NCI-H187 treated with DMSO at 0.1 percent for 48 hours (cell line): ENCODE measurements around the gene B4GALT2.

Experiments
- DNase-seq: peaks from one replicate; lab custom pipeline; 2025; lab: John Stamatoyannopoulos, UW

B4GALT2 gene

DNA sequence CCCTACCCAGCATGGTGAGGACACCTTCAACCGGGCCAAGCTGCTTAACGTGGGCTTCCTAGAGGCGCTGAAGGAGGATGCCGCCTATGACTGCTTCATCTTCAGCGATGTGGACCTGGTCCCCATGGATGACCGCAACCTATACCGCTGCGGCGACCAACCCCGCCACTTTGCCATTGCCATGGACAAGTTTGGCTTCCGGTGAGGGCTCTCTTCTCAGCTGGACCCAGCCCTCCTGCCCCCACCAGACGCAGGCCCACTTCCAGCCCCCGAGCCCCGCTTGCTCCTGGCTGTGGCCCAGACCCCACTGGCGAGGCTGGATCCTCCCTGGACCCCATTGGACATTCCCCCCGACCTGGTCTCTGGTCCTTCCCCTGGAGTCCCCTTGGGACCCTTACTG is 5.8 kb downstream of the B4GALT2 start:
- no peak for DNase-seq

DNA sequence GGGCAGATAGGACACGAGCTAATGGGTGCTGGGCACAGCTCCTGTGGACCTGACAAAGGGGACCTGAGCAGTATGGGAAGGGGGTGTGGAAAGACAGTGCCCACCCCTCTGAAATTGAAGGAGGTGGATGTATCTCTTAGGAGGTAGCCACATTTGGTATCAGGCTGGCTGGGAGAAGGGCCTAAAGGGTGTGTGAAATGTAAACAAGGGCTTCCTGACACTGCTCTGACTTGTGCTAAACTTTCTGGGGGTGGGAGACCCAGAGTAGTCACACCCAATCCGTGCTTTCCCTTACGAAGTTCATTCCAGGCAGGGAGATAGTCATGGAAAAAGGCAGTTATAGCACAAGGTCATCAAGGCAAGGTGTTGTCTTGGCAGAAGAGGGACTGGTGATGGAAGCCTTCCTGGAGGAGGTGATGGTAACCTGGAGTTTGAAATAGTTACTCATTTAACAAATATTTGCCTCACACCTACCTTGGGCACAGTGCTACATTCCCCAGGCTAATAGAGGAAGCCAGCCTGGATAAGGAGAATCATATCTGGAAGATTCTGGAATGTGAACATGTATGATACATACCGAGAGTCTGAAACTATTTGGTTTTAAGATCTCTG is 7.1 kb downstream of the B4GALT2 start:
- DNase-seq: no peak

DNA sequence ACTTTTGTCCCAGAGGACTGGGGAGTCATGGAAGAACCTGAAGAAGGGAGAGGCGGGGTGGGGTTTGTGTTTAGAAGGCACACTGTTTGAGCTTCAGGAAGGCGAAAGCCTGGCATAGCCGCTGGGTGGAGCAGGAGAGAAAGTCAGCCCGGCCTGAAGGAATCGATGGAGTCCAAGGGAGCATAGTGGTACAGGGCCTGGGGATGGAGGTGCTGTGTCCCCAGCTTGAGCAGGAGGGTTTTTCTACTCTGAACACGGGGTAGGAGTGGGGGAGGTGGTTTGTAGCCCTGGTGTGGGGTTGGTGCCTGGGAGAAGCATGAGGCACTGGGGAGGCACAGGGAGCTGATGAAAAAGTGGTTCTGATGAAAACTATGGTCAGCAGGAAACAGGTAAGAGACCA is 7.7 kb downstream of the B4GALT2 start:
- no peak for DNase-seq

DNA sequence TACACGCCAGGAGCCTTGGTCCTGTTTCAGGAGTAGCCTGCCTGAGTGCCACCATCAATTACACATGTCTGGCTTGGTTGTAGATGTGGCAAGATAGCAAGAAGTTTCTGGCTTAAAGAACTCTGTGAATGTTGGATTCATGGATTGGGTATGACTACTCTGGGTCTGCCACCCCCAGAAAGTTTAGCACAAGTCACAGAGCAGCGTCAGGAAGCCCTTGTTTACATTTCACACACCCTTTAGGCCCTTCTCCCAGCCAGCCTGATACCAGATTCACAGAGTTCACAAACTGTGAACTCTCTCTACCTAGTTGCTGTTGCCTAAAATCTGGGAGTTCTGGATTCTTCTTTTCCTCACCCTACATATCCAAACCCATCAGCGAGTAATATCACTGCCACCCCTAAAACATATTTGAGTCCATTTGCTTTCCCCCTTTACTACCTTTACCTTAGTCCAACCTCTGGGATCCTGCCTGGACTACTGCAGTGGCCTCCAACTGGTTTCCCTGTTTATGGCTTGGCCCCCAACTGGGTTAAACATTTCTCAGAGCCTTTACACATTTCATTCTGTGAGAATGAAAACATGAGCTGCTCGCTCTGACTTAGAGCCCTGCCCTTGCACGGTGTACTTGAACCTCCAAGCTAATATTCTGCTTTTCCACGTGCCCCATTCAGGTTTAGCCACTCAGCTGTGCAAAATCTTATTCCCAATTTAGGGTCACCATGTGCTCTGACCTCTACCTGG is 8.3 kb downstream of the B4GALT2 start:
- DNase-seq: no peak

DNA sequence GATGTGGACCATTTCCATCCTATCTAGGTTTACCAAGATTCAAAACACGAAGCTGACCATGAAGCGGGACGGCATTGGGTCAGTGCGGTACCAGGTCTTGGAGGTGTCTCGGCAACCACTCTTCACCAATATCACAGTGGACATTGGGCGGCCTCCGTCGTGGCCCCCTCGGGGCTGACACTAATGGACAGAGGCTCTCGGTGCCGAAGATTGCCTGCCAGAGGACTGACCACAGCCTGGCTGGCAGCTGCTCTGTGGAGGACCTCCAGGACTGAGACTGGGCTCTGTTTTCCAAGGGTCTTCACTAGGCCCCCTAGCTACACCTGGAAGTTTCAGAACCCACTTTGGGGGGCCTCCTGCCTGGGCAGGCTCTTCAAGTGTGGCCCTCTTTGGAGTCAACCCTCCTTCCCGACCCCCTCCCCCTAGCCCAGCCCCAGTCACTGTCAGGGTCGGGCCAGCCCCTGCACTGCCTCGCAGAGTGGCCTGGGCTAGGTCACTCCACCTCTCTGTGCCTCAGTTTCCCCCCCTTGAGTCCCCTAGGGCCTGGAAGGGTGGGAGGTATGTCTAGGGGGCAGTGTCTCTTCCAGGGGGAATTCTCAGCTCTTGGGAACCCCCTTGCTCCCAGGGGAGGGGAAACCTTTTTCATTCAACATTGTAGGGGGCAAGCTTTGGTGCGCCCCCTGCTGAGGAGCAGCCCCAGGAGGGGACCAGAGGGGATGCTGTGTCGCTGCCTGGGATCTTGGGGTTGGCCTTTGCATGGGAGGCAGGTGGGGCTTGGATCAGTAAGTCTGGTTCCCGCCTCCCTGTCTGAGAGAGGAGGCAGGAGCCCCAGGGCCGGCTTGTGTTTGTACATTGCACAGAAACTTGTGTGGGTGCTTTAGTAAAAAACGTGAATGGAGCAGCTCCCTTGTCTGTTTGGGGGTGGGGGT is 11.5 kb downstream of the B4GALT2 start:
- no peak for DNase-seq

DNA sequence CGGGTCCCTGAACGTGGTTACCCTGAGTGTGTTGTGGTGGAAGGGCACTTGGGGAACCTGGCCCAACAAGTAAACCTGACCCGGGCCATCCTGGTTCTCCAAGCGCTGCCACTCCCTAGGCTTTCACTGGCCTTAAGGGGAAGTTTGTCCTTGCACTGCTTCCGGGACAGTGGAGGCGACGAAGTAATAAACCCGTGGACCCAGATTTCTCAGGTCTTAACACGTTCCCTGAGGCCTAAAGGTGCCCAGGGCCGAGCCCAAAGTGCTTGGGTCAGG is 12.1 kb downstream of the B4GALT2 start:
- no peak for DNase-seq

DNA sequence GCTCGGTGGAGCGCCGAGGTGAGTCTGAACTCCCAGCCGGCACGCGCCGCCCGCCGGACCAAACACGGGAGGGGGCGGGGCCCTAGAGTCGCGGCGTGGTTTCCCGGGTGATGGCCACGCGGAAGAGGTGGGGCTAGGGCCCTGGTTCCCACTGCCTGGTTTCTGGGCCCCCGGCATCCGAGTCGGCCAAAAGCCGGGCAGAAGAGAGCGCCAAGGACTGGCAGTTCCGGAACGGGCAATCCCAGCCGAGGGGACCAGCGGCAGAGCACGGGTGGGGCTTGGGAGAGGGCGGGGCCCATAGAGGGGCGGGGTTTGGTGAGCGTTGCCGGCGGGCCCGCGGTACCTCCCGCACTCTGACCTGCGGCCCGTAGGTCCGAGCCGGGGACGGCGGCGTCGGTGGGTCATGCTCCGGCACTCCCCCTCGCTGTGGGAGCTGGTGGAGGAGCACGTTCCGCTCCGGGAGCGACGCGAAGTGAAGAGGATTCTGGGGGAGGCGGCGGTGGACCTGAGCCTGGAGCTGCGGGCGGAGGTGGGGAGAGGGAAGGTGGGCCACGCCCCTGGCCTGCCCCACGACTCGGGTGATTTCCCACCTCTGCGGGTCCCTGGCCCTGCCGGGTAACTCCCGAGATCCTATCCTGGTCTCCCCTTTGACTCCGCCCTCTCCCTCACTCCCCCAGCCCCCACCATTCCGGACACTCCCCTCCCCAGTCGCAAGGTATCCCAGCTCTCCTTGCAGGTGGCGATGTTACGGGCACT is 12.6 kb downstream of the B4GALT2 start, which contains the start of gene CCDC24:
Gene CCDC24, plus strand, starts transcription at position 124 of the 756 bp plus-strand sequence. Its CDS starts 280 bp downstream, at position 404.
- DNase-seq: no peak

DNA sequence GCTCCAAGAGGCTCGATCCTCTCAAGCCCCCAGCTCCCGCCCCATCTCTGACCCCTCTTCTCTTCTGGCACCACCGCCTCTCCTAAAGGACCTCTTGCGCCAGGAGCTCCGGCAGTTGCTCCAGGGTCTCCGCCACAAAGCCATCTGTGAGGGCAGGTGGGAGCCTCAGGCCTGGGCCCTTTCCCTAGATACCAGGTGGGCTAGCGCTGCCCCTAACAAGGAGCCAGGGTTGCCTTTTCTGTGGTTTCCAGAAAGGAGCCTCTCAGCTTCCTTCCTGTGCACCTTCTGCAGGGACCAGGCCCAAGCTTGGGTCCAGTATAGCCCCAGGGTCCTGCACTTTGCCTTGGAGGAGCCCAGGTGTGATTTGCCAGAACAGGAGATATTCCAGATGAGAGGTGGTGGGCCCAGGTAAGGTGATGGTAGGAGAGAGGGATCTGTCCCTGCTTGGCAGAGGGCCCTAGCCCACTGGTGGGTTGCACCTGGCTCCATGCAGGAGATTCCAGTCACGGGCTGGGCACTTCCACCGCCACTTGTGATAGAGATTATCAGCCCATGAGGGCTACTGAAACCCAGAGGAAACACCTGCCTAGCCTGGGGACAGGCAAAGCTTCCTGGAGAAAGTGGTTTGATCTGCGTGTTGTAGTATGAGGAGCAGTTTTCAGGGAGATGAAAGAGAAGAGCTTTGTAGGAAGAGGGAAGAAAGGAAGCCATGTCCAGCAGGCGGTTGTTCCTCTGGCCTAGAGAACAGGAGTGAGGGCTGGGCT is 13.4 kb downstream of the B4GALT2 start:
- no peak for DNase-seq

DNA sequence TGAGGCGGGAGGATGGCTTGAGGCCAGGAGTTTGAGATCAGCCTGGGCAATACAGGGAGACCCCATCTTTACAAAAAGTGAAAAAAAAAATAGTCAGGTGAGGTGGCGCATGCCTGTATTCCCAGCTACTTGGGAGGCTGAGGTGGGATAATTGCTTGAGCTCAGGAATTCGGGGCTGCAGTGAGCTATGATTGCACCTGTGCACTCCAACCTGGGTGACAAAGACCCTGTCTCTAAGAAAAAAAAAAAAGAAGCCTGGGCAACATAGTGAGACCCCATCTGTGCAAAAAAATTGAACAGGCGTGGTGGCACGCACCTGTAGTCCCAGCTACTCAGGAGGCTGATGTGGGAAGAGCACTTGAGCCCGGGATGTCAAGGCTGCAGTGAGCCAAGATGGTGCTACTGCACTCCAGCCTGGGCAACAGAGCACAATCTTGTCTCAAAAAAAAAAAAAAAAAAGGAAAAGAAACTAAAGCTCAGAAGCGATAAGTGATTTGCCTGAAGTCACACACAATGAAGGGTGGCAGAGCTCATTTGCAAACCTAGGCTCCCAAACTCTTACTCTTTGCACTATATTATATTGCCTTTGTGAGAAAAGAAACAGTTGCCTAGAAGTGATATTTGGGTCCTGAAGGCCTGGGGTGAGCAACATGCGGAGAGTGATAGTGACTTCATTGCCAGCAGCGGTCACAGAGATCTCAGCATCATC is 14.3 kb downstream of the B4GALT2 start:
- DNase-seq: no peak

DNA sequence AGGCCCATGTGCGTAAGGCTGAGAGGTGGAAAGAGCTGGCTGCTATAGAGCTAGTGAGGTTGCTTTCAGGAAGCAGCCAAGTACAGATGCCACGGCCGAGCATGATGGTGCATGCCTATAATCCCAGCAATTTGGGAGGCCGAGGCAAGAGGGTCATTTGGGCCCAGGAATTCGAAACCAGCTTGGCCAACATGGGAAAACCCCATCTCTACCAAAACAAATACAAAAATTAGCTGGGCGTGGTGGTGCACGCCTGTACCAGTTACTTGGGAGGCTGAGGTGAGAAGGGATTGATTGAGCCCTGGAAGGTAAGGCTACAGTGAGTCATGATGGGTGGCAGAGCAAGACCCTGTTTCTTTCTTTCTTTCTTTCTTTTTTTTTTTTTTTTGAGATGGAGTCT is 15.1 kb downstream of the B4GALT2 start:
- DNase-seq: no peak

DNA sequence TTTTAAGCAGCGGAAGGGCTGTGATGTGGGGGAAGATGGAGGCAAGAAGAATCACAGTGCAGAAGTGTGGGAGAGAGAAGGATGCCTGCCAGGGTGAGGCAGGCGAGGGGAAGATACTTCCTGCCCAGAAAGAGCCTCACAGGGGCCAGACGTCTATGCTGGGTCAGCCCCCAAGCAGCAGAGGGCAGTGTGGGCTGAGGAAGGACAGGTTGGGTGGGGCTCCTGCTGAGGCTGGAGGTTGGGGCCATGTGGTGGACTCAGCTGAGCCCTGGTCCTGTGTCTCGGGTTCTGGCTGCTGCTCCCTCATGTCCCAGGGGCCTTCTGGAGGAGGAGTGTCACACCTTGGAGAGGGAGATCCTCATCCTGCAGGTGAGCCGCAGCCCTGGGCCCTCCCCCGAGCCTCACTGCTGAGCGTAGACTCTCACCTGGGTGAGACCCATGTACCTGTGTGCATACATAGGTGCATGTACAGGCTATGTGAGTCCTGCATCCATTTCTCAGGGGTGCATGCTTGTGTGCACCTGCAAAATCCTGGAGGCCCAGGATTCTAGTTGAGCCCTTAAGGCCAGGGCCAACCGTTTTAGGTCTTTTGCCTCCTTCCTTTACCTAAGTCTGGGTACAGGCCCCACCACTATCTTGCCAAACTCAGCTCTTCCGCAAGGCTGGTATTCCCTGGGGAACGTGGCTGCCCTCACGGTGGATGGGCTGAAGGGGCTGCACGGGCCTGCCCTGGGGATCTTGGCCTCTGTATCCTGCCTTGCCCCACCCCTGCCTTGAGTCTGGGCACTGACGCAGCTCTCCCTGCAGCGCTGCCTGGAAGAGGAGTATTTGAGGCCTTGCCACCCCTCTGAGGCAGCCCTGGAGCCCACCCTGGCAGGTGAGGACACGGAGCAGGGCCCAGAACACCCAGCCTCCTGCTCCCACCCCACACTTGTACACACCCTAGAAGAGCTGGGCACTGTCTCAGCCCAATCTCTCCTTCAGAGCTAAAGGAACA is 16.1 kb downstream of the B4GALT2 start:
- no peak for DNase-seq

DNA sequence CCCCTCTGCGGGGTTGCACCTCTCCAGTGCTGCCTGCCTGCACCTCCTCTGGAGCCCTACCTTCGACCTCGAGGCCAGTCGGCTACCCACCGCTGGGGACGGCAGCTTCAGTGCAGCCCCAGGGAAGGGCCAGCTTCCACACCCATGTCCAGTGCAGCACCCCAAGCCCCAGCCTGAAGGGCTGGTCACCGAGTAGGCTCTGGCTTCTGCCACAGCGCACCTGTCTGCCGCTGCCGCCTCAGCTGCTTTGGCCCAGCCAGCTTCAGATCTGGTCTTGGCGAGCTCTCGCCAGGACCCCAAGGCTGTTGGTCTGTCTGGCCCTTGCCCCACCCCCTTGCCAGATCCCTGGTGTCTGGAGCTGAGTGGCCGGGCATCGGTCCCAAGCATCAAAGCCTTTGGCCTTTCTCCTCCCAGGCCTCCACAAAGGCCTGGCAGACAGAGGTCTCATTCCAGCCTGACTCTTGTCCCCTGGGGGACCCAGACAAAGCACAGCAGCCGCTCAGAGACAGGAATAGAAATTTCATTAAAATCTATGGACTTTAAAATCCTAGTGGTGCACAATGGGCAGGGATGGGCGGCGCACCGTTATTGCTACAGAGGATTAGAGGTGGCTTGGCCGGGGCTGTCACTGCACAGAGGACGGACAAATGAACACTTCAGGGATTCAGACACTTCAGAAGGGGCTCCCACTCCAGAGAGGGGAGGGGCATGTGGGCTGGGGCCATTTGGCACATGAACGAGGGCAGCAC is 17.1 kb downstream of the B4GALT2 start:
- DNase-seq: no peak

DNA sequence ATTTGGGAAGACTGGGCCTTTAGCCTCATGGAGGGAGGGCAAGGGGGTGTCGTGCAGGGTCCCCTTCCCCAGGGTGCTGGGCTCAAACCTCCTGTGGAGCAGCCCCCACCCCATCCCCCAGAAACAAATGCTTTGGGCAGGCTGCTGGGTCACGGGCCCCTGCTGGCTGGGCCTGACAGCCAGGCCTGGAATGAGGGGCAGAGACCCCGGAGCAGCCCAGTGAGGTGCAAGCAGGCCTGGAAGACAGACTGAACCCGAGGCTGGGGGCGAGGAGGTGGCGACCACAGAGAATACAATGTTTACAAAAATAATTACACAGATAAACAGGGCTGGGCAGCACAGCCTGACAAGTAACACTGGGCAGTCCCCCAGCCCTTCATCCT is 17.7 kb downstream of the B4GALT2 start:
- no peak for DNase-seq

DNA sequence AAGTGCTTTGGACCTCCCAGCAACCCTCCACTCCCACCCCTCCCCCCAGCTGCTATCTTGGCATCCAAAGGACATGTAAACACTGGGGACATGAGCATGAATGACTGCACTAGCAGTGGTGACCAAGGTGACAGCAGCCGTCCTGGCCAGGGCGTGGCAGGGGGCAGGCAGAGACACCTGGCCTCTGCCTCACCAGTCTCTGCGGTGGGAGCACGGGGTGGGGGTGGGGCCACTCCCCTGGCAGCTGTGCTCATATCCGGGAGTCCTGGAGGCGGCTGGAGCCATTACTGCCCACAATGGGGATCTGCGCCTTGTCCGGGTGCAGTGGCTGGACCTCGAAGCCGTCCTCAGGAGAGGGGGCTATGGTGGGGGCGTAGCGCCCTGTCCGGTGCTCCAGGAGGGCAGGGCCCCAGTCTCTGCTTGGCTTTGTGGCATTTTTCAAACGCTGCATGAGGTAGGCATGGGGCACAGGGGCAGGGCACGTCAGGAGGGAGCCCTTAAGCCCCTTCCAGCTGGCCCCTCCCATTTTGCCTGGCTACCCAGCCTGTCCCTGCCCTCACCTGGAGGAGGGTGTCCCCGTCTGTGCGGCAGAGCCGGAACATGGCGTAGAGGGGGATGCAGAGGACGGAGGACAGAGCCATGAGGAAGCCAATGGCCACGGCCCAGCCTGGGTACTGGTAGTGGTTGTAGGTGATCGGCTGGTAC is 18.4 kb downstream of the B4GALT2 start:
- DNase-seq: no peak

DNA sequence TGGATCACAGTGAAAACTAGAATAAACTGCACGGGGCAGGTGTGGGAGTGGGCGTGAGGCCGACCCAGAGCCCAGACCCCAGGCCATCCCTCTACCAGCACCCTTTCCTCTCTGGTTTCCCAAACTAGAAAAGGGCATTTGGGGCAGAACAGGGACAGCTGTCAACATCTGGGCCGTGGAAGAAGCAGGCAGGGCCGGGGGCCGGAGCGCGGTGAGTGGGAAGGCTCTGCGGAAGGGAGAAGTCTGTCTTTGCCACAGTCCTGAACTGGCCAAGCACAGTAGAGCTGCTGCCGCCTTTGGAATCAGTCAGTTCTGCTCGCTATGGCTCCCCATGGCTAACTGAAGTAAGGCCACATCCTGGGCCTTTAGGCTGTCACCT is 19.0 kb downstream of the B4GALT2 start:
- no peak for DNase-seq

DNA sequence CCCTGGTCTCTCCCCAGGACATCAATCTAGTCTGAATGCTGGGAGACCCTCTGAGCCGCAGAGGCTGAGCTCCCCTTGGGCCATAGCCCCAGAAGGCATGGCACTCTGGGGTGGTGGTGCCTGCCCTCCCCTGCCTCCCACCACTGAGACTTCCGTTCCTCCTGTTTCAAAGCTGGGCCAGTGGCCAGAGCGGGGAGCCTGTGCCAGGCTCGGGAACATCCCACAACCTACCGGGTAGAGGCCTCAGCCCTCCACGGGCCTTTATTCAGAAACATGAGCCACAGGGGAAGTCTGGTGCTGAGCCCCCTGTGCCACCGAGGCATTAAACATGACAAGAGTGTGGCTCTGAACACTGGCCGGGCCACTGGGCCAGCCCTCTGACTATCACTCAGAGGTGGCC is 20.4 kb downstream of the B4GALT2 start:
- DNase-seq: no peak

DNA sequence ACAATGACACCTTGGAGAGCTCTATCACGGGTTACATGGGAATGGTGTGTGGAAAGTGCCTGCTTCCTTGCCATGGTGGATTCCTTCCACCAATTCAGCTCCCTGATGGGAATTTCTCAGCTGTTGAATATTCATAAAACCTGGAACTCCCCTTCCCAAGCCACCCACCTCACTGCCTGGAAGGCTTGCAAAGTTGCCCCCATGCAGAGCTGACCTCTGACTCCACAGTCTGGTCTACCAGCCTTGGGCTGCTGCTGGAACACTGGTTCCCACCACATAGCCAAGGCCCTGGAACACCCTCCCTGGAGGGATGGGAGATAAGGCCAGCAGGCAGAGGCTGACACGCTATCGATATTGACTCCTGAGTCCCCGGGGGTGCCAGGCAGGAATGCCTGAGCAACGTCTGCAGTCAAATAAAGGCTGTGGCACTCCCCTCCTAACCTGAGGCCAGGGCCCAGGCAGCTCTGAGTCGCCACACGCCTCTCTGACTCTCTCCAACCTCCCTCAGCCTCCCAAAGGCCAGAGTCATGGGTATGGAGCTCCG is 21.2 kb downstream of the B4GALT2 start:
- no peak for DNase-seq

DNA sequence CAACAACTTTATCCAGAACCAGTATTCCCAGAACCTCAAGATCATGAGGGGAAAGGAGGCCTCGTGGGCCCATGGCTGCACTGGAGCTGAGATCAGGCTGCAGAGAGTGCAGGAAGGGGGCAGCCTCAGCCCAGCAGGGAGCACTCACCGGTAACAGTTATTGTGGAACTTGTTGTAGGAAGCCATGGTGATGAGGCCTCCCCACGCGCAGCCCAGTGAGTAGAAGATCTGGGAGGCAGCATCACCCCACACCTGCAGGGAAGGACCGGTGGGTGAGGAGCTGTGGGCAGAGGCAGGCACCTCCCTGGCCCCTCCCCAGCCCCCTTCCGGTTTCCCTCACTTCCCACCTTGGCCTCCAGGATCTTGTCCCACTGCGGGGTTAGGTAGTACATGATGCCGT is 23.2 kb downstream of the B4GALT2 start:
- DNase-seq: no peak
